Bronchial smooth muscle cell (primary cell): ENCODE results near the gene RMND5B. TPM values are rescaled to one million over a fixed set of nuclear protein-coding genes. Genes with fewer than 3 reads are reported as not detected.

ENCODE experiments used
- total RNA-seq: library from RNA; depleted of rRNA; stranded (reverse); fragments of >200 nt; gene quantifications from 2 replicates; pipeline ENCODE4 v1.2.1, GENCODE V29; 2014

The RMND5B gene
- 14.3 and 22.5 TPM in 2 replicates for total RNA-seq

GRCh38 chr5:178130576-178131445 is at the start of gene RMND5B:
RMND5B (plus strand) TSS chr5:178131014; CDS start chr5:178138120, 7,106 bp downstream.

GRCh38 chr5:178113141-178113787 is 17.6 kb upstream of the RMND5B start, which contains the start of gene N4BP3:
N4BP3 (plus strand) TSS chr5:178113532; CDS start chr5:178119584, 6,052 bp downstream.

GRCh38 chr5:178153530-178154340 is 22.9 kb downstream of the RMND5B start, which contains the start of gene NHP2:
NHP2 (minus strand) TSS chr5:178153885; CDS start chr5:178153817, 68 bp downstream.

GRCh38 chr5:178187014-178187413 is 56.2 kb downstream of the RMND5B start, which contains the start of gene GMCL2:
GMCL2 (minus strand) TSS chr5:178187371; CDS start chr5:178187299, 72 bp downstream.

Other genes with a start within 250 kb of the RMND5B start
- gene PROP1, start 134.8 kb upstream of the RMND5B start, total RNA-seq: not detected in 2 replicates
- 1.6 and 1.8 TPM in 2 replicates for gene N4BP3, start 17.5 kb upstream of the RMND5B start, total RNA-seq
- 44.6 and 79.6 TPM in 2 replicates for gene NHP2, start 22.9 kb downstream of the RMND5B start, total RNA-seq
- gene GMCL2, start 56.4 kb downstream of the RMND5B start, total RNA-seq: not detected in 2 replicates
- 13.9 and 23.0 TPM in 2 replicates for gene HNRNPAB, start 73.5 kb downstream of the RMND5B start, total RNA-seq
- gene PHYKPL, start 101.8 kb downstream of the RMND5B start, total RNA-seq: 35.6 and 61.0 TPM in 2 replicates